GM23338 (cell line): Measurements from ENCODE around the gene IQGAP1. TPM values are rescaled to one million over a fixed set of nuclear protein-coding genes. Genes with fewer than 3 reads are reported as not detected.

Experiments
- ATAC-seq: fragments of 200-7000 bp; cut with Tn5 transposase; 3 replicates; pipeline ENCODE4 v1.9.1; 2020
- DNase-seq: peaks from one replicate; pipeline ENCODE4 v3.0.0-alpha.2; 2015; ENCODE audit warnings: low spot score
- H2AFZ ChIP-seq: fragments of 200-600 bp; sonication (generic); 2 replicates; pipeline ENCODE4 v1.8.0; 2016; ENCODE audit warnings: antibody characterized with exemption, mild to moderate bottlenecking, moderate library complexity
- H3F3A ChIP-seq: fragments of 200-600 bp; sonication (generic); replicated peaks from 2 replicates; pipeline ENCODE4 v1.8.0; 2017; ENCODE audit warnings: antibody characterized with exemption, mixed run types, low read depth
- H3K27ac ChIP-seq: fragments of 200-600 bp; sonication (generic); 2 replicates; pipeline ENCODE4 v1.6.1; 2016; ENCODE audit warnings: low read depth
- H3K27me3 ChIP-seq: fragments of 200-600 bp; sonication (generic); 2 replicates; pipeline ENCODE4 v1.8.0; 2016; ENCODE audit warnings: mild to moderate bottlenecking, mixed run types, moderate library complexity; ENCODE audit not compliant: insufficient read depth
- H3K36me3 ChIP-seq: fragments of 200-600 bp; sonication (generic); 2 replicates; pipeline ENCODE4 v1.8.0; 2016; ENCODE audit warnings: mild to moderate bottlenecking; ENCODE audit not compliant: insufficient read depth
- H3K4me1 ChIP-seq: fragments of 200-600 bp; sonication (generic); 2 replicates; pipeline ENCODE4 v1.8.0; 2016; ENCODE audit warnings: mild to moderate bottlenecking, moderate library complexity; ENCODE audit not compliant: insufficient read depth
- H3K4me2 ChIP-seq: fragments of 200-600 bp; sonication (generic); 2 replicates; pipeline ENCODE4 v1.7.1; 2017; ENCODE audit warnings: mixed run types
- H3K4me3 ChIP-seq: fragments of 200-600 bp; sonication (generic); 2 replicates; pipeline ENCODE4 v1.6.1; 2016; ENCODE audit warnings: mixed run types
- H3K79me2 ChIP-seq: fragments of 200-600 bp; sonication (generic); replicated peaks from 2 replicates; pipeline ENCODE4 v1.8.0; 2017; ENCODE audit warnings: mild to moderate bottlenecking; ENCODE audit not compliant: insufficient read depth
- H3K9me2 ChIP-seq: fragments of 200-600 bp; sonication (generic); 2 replicates; pipeline ENCODE4 v1.8.0; 2017; ENCODE audit not compliant: insufficient read depth
- H4K20me1 ChIP-seq: fragments of 200-600 bp; sonication (generic); replicated peaks from 2 replicates; pipeline ENCODE4 v1.8.0; 2017; ENCODE audit warnings: mild to moderate bottlenecking; ENCODE audit not compliant: insufficient read depth
- H3K27ac Mint-ChIP-seq: 2 replicates; pipeline ENCODE4 v1.8.0; 2020; ENCODE audit warnings: inconsistent platforms, mild to moderate bottlenecking, moderate library complexity, mixed read lengths
- H3K27me3 Mint-ChIP-seq: 3 replicates; pipeline ENCODE4 v1.8.0; 2022; ENCODE audit warnings: low read depth, mild to moderate bottlenecking, moderate library complexity, mixed read lengths, inconsistent platforms; ENCODE audit not compliant: insufficient read depth, poor library complexity
- H3K36me3 Mint-ChIP-seq: 3 replicates; pipeline ENCODE4 v1.8.0; 2021; ENCODE audit warnings: low read depth, mild to moderate bottlenecking, inconsistent platforms, moderate library complexity, mixed read lengths
- H3K4me1 Mint-ChIP-seq: 3 replicates; pipeline ENCODE4 v1.8.0; 2020; ENCODE audit warnings: mild to moderate bottlenecking, inconsistent platforms, mixed read lengths
- H3K4me3 Mint-ChIP-seq: 3 replicates; pipeline ENCODE4 v1.8.0; 2021; ENCODE audit warnings: moderate library complexity, mild to moderate bottlenecking, inconsistent platforms, mixed read lengths
- H3K9me3 Mint-ChIP-seq: 3 replicates; pipeline ENCODE4 v1.8.0; 2020; ENCODE audit warnings: moderate library complexity, mild to moderate bottlenecking, inconsistent platforms, mixed read lengths
- EZH2phosphoT487 ChIP-seq: fragments of 200-600 bp; sonication (generic); IDR thresholded peaks from one replicate; pipeline ENCODE4 v1.8.1; 2018; ENCODE audit warnings: antibody characterized with exemption; ENCODE audit not compliant: unreplicated experiment
- JUNB ChIP-seq: IDR thresholded peaks from one replicate; pipeline ENCODE4 v1.6.1; 2016; ENCODE audit warnings: antibody characterized with exemption; ENCODE audit not compliant: unreplicated experiment
- NANOG ChIP-seq: IDR thresholded peaks from 2 replicates; pipeline ENCODE4 v1.6.1; 2016; ENCODE audit warnings: antibody characterized with exemption, borderline replicate concordance
- STAT1 ChIP-seq: IDR thresholded peaks from one replicate; pipeline ENCODE4 v1.6.1; 2016; ENCODE audit warnings: antibody characterized with exemption; ENCODE audit not compliant: unreplicated experiment
- ZNF114 ChIP-seq: fragments of 250-450 bp; sonication (Bioruptor Pico); IDR thresholded peaks from 2 replicates; pipeline ENCODE4 v1.5.0; 2020; ENCODE audit warnings: mild to moderate bottlenecking, moderate library complexity
- ZNF331 ChIP-seq: fragments of 250-450 bp; sonication (Bioruptor Pico); IDR thresholded peaks from 2 replicates; pipeline ENCODE4 v1.5.0; 2020; ENCODE audit warnings: low read depth, mild to moderate bottlenecking, moderate library complexity
- polyA plus RNA-seq: library from polyadenylated mRNA; unstranded; fragments of >200 nt; fragmentation: Nextera tagmentation; extraction: Ambion mirVana; gene quantifications from 2 replicates; pipeline ENCODE4 v1.2.1, GENCODE V29; 2016
- small RNA-seq: library from RNA; depleted of rRNA; stranded (forward); fragments of <200 nt; gene quantifications from one replicate; pipeline ENCODE3, GENCODE V24; 2014; ENCODE audit warnings: low replicate concordance
- total RNA-seq: library from RNA; depleted of rRNA; stranded (reverse); fragments of >200 nt; shearing (Covaris generic); gene quantifications from 2 replicates; pipeline ENCODE4 v1.2.3, GENCODE V29; 2014; rRNA removed
- TF ChIP-seq, protein P1 (sequence below), 2 experiments: fragments of 200-600 bp in 1 of 2; sonication (generic) in 1 of 2; conservative IDR thresholded peaks; 2 replicates each; pipeline versions ENCODE4 v1.5.1 to v1.6.1; 2016 to 2017; ENCODE audit warnings: antibody characterized with exemption in 2 of 2, low read depth in 2 of 2, mild to moderate bottlenecking in 2 of 2, moderate library complexity in 1 of 2
- TF ChIP-seq, protein P2 (sequence below): fragments of 250-450 bp; sonication (Bioruptor Pico); IDR thresholded peaks from 2 replicates; pipeline ENCODE4 v1.5.0; 2020; ENCODE audit warnings: mild to moderate bottlenecking, moderate library complexity

Gene IQGAP1
- total and polyA plus RNA-seq, 2 experiments from 2014 or later = 92.7 to 159 TPM

DNA sequence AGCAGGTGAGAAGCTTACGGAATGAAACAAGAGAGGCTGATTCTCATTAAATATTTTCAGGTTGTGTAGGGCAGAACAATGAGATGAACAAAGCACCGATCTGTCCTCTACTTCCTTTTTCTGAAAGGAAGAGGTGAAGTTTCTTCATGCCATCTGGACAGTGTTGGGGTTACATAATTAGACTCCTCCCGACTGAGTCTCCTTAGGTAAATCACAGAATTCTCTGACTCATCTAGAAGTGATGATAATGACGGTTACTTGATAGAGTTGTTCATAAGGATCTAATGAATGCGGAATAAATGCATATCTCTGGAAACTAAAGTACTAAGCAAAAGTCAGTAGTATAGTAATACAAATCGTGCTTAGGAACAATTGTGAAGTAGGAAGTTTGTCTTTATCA is 162.9 kb downstream of the IQGAP1 start:
- H3K79me2 ChIP-seq = no peaks in the 10 kb centered on the region
- Mint-ChIP-seq H3K27ac (no peak overlapping the region), H3K4me1 (peaks cover 4% of the 10 kb centered on the region; the same call in 1 of the 3 replicates), H3K27me3 (no peaks in the 10 kb centered on the region), H3K36me3 (no peaks in the 10 kb centered on the region), H3K4me3 (no peak overlapping the region), H3K9me3 (no peaks in the 10 kb centered on the region)
- TF ChIP-seq JUNB (no peak), ZNF331 (CRISPR knock-in tag) (no peak), ZNF114 (CRISPR knock-in tag) (no peak), STAT1 (no peak), EZH2phosphoT487 (no peak), NANOG (no peak)
- TF ChIP-seq, protein P1, sequence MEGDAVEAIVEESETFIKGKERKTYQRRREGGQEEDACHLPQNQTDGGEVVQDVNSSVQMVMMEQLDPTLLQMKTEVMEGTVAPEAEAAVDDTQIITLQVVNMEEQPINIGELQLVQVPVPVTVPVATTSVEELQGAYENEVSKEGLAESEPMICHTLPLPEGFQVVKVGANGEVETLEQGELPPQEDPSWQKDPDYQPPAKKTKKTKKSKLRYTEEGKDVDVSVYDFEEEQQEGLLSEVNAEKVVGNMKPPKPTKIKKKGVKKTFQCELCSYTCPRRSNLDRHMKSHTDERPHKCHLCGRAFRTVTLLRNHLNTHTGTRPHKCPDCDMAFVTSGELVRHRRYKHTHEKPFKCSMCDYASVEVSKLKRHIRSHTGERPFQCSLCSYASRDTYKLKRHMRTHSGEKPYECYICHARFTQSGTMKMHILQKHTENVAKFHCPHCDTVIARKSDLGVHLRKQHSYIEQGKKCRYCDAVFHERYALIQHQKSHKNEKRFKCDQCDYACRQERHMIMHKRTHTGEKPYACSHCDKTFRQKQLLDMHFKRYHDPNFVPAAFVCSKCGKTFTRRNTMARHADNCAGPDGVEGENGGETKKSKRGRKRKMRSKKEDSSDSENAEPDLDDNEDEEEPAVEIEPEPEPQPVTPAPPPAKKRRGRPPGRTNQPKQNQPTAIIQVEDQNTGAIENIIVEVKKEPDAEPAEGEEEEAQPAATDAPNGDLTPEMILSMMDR (conservative IDR thresholded peaks at IDR 0.05; ENCODE audit: low read depth in 2 of 2) = no peak
- TF ChIP-seq, protein P2, sequence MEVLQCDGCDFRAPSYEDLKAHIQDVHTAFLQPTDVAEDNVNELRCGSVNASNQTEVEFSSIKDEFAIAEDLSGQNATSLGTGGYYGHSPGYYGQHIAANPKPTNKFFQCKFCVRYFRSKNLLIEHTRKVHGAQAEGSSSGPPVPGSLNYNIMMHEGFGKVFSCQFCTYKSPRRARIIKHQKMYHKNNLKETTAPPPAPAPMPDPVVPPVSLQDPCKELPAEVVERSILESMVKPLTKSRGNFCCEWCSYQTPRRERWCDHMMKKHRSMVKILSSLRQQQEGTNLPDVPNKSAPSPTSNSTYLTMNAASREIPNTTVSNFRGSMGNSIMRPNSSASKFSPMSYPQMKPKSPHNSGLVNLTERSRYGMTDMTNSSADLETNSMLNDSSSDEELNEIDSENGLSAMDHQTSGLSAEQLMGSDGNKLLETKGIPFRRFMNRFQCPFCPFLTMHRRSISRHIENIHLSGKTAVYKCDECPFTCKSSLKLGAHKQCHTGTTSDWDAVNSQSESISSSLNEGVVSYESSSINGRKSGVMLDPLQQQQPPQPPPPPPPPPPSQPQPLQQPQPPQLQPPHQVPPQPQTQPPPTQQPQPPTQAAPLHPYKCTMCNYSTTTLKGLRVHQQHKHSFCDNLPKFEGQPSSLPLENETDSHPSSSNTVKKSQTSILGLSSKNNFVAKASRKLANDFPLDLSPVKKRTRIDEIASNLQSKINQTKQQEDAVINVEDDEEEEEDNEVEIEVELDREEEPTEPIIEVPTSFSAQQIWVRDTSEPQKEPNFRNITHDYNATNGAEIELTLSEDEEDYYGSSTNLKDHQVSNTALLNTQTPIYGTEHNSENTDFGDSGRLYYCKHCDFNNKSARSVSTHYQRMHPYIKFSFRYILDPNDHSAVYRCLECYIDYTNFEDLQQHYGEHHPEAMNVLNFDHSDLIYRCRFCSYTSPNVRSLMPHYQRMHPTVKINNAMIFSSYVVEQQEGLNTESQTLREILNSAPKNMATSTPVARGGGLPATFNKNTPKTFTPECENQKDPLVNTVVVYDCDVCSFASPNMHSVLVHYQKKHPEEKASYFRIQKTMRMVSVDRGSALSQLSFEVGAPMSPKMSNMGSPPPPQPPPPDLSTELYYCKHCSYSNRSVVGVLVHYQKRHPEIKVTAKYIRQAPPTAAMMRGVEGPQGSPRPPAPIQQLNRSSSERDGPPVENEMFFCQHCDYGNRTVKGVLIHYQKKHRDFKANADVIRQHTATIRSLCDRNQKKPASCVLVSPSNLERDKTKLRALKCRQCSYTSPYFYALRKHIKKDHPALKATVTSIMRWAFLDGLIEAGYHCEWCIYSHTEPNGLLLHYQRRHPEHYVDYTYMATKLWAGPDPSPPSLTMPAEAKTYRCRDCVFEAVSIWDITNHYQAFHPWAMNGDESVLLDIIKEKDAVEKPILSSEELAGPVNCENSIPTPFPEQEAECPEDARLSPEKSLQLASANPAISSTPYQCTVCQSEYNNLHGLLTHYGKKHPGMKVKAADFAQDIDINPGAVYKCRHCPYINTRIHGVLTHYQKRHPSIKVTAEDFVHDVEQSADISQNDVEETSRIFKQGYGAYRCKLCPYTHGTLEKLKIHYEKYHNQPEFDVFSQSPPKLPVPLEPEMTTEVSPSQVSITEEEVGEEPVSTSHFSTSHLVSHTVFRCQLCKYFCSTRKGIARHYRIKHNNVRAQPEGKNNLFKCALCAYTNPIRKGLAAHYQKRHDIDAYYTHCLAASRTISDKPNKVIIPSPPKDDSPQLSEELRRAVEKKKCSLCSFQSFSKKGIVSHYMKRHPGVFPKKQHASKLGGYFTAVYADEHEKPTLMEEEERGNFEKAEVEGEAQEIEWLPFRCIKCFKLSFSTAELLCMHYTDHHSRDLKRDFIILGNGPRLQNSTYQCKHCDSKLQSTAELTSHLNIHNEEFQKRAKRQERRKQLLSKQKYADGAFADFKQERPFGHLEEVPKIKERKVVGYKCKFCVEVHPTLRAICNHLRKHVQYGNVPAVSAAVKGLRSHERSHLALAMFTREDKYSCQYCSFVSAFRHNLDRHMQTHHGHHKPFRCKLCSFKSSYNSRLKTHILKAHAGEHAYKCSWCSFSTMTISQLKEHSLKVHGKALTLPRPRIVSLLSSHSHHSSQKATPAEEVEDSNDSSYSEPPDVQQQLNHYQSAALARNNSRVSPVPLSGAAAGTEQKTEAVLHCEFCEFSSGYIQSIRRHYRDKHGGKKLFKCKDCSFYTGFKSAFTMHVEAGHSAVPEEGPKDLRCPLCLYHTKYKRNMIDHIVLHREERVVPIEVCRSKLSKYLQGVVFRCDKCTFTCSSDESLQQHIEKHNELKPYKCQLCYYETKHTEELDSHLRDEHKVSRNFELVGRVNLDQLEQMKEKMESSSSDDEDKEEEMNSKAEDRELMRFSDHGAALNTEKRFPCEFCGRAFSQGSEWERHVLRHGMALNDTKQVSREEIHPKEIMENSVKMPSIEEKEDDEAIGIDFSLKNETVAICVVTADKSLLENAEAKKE (CRISPR knock-in tag) = no peak
- no peaks in the 10 kb centered on the region for H4K20me1 ChIP-seq
- H3K27ac ChIP-seq = no peak overlapping the region
- DNase-seq (no peak), ATAC-seq (no peak)
- no peak overlapping the region for H3K4me3 ChIP-seq
- no peak overlapping the region for H3K4me2 ChIP-seq
- no peaks in the 10 kb centered on the region for H3K27me3 ChIP-seq
- no peak overlapping the region for H2AFZ ChIP-seq
- no peaks in the 10 kb centered on the region for H3F3A ChIP-seq
- no peaks in the 10 kb centered on the region for H3K36me3 ChIP-seq
- H3K4me1 ChIP-seq = no peaks in the 10 kb centered on the region
- H3K9me2 ChIP-seq = no peaks in the 10 kb centered on the region

Small RNAs within 50 kb of the gene (small RNA-seq; reads per million reads assigned to genes)
- not detected for gene NDUFA3P4

Other genes with a start within 250 kb of the IQGAP1 start
- gene SEMA4B, start 186.9 kb upstream of the IQGAP1 start, total RNA-seq = 41.2 and 48.2 TPM in 2 replicates
- 16.7 and 19.5 TPM in 2 replicates for gene SEMA4B, start 186.9 kb upstream of the IQGAP1 start, polyA plus RNA-seq
- 9.8 and 11.2 TPM in 2 replicates for gene CIB1, start 154.3 kb upstream of the IQGAP1 start, total RNA-seq
- 33.5 and 35.9 TPM in 2 replicates for gene CIB1, start 154.3 kb upstream of the IQGAP1 start, polyA plus RNA-seq
- gene GDPGP1, start 154.0 kb upstream of the IQGAP1 start, total RNA-seq = 1.2 and 3.8 TPM in 2 replicates
- gene GDPGP1, start 154.0 kb upstream of the IQGAP1 start, polyA plus RNA-seq = 0.52 and 0.61 TPM in 2 replicates
- gene TTLL13, start 138.7 kb upstream of the IQGAP1 start, total RNA-seq = not detected in 2 replicates
- not detected in 2 replicates for gene TTLL13, start 138.7 kb upstream of the IQGAP1 start, polyA plus RNA-seq
- gene NGRN, start 122.6 kb upstream of the IQGAP1 start, total RNA-seq = 92.2 and 131 TPM in 2 replicates
- 79.2 and 88.9 TPM in 2 replicates for gene NGRN, start 122.6 kb upstream of the IQGAP1 start, polyA plus RNA-seq
- gene ZNF774, start 36.0 kb upstream of the IQGAP1 start, total RNA-seq = 1.5 and 1.8 TPM in 2 replicates
- 0.45 and 0.54 TPM in 2 replicates for gene ZNF774, start 36.0 kb upstream of the IQGAP1 start, polyA plus RNA-seq
- 3.8 and 6.5 TPM in 2 replicates for gene CRTC3, start 141.7 kb downstream of the IQGAP1 start, total RNA-seq
- 1.2 and 2.8 TPM in 2 replicates for gene CRTC3, start 141.7 kb downstream of the IQGAP1 start, polyA plus RNA-seq